Fibroblast of peridontal ligament (primary cell): Measurements from ENCODE around the gene RHBDL1.
A peak's percentile ranks its signal among the peaks of the same experiment; 100 is the strongest.

Experiments
- DNase-seq: peaks from one replicate; pipeline ENCODE4 v3.0.0-alpha.2; 2010; ENCODE audit errors: extremely low read depth

Gene RHBDL1

GRCh38 chr16:705431-706188 is 30.1 kb downstream of the RHBDL1 start, which contains the start of gene FBXL16:
Gene FBXL16 (minus strand): TSS chr16:705801. CDS start chr16:697405, 8,396 bp downstream.
- no peak for DNase-seq

GRCh38 chr16:706189-707061 is 31.0 kb downstream of the RHBDL1 start:
- DNase-seq: no peak

GRCh38 chr16:707062-707538 is 31.6 kb downstream of the RHBDL1 start:
- DNase-seq: no peak

- no peak for DNase-seq
Measured at GRCh38 chr16:708019-708418, 32.5 kb downstream of the RHBDL1 start.

- DNase-seq: no peak
Measured at GRCh38 chr16:708959-709358, 33.5 kb downstream of the RHBDL1 start.

GRCh38 chr16:709566-710499 is 34.4 kb downstream of the RHBDL1 start:
- peak; percentile 81 for DNase-seq

- DNase-seq: no peak
Measured at GRCh38 chr16:710500-711075, 35.1 kb downstream of the RHBDL1 start.

GRCh38 chr16:711084-711483 is 35.6 kb downstream of the RHBDL1 start:
- no peak for DNase-seq

- DNase-seq: peak; percentile 44
Measured at GRCh38 chr16:711548-712320, 36.3 kb downstream of the RHBDL1 start.

- DNase-seq: peak; percentile 89
Measured at GRCh38 chr16:712740-713250, 37.3 kb downstream of the RHBDL1 start.

- DNase-seq: no peak
Measured at GRCh38 chr16:714079-714478, 38.6 kb downstream of the RHBDL1 start.

- DNase-seq: peak; percentile 67
Measured at GRCh38 chr16:714558-715476, 39.3 kb downstream of the RHBDL1 start, which contains the start of gene METRN. Gene METRN (plus strand): TSS chr16:715118. CDS start chr16:715290, 172 bp downstream.

- no peak for DNase-seq
Measured at GRCh38 chr16:715477-716199, 40.2 kb downstream of the RHBDL1 start.

- peak; percentile 42 for DNase-seq
Measured at GRCh38 chr16:716200-716568, 40.7 kb downstream of the RHBDL1 start.

GRCh38 chr16:716768-717325 is 41.4 kb downstream of the RHBDL1 start:
- DNase-seq: no peak

GRCh38 chr16:717450-718245 is 42.2 kb downstream of the RHBDL1 start:
- no peak for DNase-seq

GRCh38 chr16:718389-718788 is 42.9 kb downstream of the RHBDL1 start:
- DNase-seq: no peak
